ENCODE measurements around the gene COL8A1.

COL8A1 gene

GRCh38 chr3:99842826-99843589 lies 204.6 kb downstream of the COL8A1 start:
- H3K27ac ChIP-seq: no peak overlapping the region
- TF ChIP-seq ZFX (IDR thresholded peaks at IDR 0.05) (no peak), CTCF (conservative IDR thresholded peaks at IDR 0.05) (peak; percentile 78)

- no peak overlapping the region for H3K27ac ChIP-seq
- TF ChIP-seq ZFX (IDR thresholded peaks at IDR 0.05) (no peak), CTCF (conservative IDR thresholded peaks at IDR 0.05) (peak; percentile 46)
These were observed 205.3 kb downstream of the COL8A1 start for GRCh38 chr3:99843590-99844258.

GRCh38 chr3:99845331-99845730 lies 206.9 kb downstream of the COL8A1 start:
- TF ChIP-seq ZFX (IDR thresholded peaks at IDR 0.05) (no peak), CTCF (conservative IDR thresholded peaks at IDR 0.05) (no peak)
- no peak overlapping the region for H3K27ac ChIP-seq

GRCh38 chr3:99845999-99846398 lies 207.6 kb downstream of the COL8A1 start:
- TF ChIP-seq ZFX (IDR thresholded peaks at IDR 0.05) (no peak), CTCF (conservative IDR thresholded peaks at IDR 0.05) (no peak)
- no peak overlapping the region for H3K27ac ChIP-seq

- no peak overlapping the region for H3K27ac ChIP-seq
These were observed 208.2 kb downstream of the COL8A1 start for GRCh38 chr3:99846477-99847160.

GRCh38 chr3:99848433-99848832 lies 210.0 kb downstream of the COL8A1 start:
- H3K27ac ChIP-seq: no peak overlapping the region
- TF ChIP-seq ZFX (IDR thresholded peaks at IDR 0.05) (no peak), CTCF (conservative IDR thresholded peaks at IDR 0.05) (no peak)

More at GRCh38 chr3:99846477-99847160, 208.2 kb downstream of the COL8A1 start:
- no peak for TF ChIP-seq ZFX (IDR thresholded peaks at IDR 0.05)
- no peak for TF ChIP-seq CTCF (conservative IDR thresholded peaks at IDR 0.05)

Data from C4-2B (cell line).